Measurements from ENCODE around the gene DCDC2C. TPM values are rescaled to one million over a fixed set of nuclear protein-coding genes. Genes with fewer than 3 reads are reported as not detected.

Gene DCDC2C
- total and polyA plus RNA-seq, 9 of the 15 experiments (the other 6 are each of a cell fraction or from before 2014, with no cell fraction given): not detected

DNA sequence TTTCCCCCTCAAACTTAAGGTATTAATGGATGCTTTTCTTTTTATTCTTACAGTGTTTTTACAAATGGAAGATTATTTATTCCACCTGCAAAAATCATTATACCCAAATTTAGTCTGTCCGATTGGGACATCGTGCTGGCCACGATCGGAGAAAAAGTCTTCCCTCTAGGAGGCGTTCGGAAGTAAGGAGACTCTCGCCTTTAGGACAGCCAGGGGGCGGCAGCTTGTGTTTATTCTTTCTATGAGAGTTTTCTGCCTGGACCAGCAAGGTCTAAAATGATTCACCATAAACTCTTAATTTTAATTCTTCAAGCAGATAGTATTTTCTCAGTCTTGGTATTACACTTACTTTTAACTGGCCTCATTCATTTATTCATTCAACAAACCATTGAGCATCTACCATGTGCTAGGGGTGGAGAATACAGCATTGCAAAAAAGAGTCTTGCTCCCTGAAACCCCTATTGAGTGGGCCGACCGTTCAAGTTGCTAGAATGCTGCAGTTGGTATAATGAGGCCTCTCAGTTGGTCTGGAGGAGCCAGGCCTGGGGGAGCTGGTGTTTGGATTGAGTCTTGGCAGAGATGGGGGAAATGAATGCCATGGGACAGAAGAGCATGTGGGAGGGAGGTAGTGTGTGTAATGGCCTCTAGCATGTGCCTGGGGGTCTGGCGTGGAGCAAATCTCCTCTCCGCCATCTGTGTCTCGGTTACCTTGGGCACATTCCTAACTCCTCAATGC, 38.7 kb downstream of the DCDC2C start:
- CTCF ChIA-PET (ENCODE audit: low intra/inter-chr PET ratio): no interaction called here
- Histone ChIP-seq H2AFZ (ENCODE audit: low read depth, low read length) (no peak overlapping the region), H3K27me3 (ENCODE audit: control insufficient read depth in 2 of 2, insufficient read depth in 2 of 2, low read length in 2 of 2) (peaks cover 2 to 26% of the 10 kb centered on the region in 2 experiments; a peak in 4 of 5 replicates), H3K4me2 (ENCODE audit: insufficient read depth, low read length) (no peak overlapping the region), H4K20me1 (replicated peaks; ENCODE audit: control insufficient read depth, insufficient read depth, low read length) (no peaks in the 10 kb centered on the region), H3K36me3 (ENCODE audit: control insufficient read depth, insufficient read depth, low read length) (no peaks in the 10 kb centered on the region), H3K4me1 (replicated peaks in 1 of 2; ENCODE audit: control insufficient read depth in 2 of 2, insufficient read depth in 2 of 2, low read length in 2 of 2) (no peaks in the 10 kb centered on the region), H3K9ac (ENCODE audit: insufficient read depth in 1 of 2, low read depth in 2 of 2, low read length in 2 of 2) (no peak overlapping the region), H3K27ac (ENCODE audit: extremely low read depth, low read depth, low read length) (no peak overlapping the region), H3K9me1 (ENCODE audit: control insufficient read depth, insufficient read depth, low read length) (no peaks in the 10 kb centered on the region), H3K79me2 (ENCODE audit: control insufficient read depth, insufficient read depth, low read length) (no peaks in the 10 kb centered on the region), H3K9me3 (replicated peaks; ENCODE audit: control insufficient read depth, insufficient read depth, low read depth, low read length) (no peaks in the 10 kb centered on the region; the same call in 1 of the 2 replicates), H3K4me3 (no peak overlapping the region)
- DNase-seq (ENCODE audit: extremely low read depth in 1 of 4, low spot score in 3 of 4) (peak in 1 of 4 experiments; percentile 14), ATAC-seq (peak; percentile 64), FAIRE-seq (no peak)
- in situ Hi-C loops (cut with MboI): no loop called here
- 6% methylated on average over 13 of the region's 13 CpGs for WGBS (ENCODE audit: insufficient coverage, low coverage, missing lambda C conversion rate)
- intact Hi-C loops (cut with micrococcal nuclease): no loop called here
- POLR2A ChIA-PET: no interaction called here
- no TSS peak for BruUV-seq (replicated peaks)
- TF ChIP-seq, protein P1, sequence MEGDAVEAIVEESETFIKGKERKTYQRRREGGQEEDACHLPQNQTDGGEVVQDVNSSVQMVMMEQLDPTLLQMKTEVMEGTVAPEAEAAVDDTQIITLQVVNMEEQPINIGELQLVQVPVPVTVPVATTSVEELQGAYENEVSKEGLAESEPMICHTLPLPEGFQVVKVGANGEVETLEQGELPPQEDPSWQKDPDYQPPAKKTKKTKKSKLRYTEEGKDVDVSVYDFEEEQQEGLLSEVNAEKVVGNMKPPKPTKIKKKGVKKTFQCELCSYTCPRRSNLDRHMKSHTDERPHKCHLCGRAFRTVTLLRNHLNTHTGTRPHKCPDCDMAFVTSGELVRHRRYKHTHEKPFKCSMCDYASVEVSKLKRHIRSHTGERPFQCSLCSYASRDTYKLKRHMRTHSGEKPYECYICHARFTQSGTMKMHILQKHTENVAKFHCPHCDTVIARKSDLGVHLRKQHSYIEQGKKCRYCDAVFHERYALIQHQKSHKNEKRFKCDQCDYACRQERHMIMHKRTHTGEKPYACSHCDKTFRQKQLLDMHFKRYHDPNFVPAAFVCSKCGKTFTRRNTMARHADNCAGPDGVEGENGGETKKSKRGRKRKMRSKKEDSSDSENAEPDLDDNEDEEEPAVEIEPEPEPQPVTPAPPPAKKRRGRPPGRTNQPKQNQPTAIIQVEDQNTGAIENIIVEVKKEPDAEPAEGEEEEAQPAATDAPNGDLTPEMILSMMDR (IDR thresholded peaks at IDR 0.05 in 2 of 3, conservative IDR thresholded peaks at IDR 0.05 in 1 of 3; ENCODE audit: insufficient read depth in 2 of 3, low read depth in 1 of 3, low read length in 3 of 3): peak in 2 of 3 experiments; percentile 57 to 92; a peak in 4 of 6 replicates
- TF ChIP-seq, protein P2, sequence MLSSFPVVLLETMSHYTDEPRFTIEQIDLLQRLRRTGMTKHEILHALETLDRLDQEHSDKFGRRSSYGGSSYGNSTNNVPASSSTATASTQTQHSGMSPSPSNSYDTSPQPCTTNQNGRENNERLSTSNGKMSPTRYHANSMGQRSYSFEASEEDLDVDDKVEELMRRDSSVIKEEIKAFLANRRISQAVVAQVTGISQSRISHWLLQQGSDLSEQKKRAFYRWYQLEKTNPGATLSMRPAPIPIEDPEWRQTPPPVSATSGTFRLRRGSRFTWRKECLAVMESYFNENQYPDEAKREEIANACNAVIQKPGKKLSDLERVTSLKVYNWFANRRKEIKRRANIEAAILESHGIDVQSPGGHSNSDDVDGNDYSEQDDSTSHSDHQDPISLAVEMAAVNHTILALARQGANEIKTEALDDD (IDR thresholded peaks at IDR 0.05): no peak
- TF ChIP-seq BACH1 (tag; IDR thresholded peaks at IDR 0.05) (no peak), SMC3 (conservative IDR thresholded peaks at IDR 0.05; ENCODE audit: insufficient read depth, low read depth, low read length) (no peak)
- TF ChIP-seq, protein P3, sequence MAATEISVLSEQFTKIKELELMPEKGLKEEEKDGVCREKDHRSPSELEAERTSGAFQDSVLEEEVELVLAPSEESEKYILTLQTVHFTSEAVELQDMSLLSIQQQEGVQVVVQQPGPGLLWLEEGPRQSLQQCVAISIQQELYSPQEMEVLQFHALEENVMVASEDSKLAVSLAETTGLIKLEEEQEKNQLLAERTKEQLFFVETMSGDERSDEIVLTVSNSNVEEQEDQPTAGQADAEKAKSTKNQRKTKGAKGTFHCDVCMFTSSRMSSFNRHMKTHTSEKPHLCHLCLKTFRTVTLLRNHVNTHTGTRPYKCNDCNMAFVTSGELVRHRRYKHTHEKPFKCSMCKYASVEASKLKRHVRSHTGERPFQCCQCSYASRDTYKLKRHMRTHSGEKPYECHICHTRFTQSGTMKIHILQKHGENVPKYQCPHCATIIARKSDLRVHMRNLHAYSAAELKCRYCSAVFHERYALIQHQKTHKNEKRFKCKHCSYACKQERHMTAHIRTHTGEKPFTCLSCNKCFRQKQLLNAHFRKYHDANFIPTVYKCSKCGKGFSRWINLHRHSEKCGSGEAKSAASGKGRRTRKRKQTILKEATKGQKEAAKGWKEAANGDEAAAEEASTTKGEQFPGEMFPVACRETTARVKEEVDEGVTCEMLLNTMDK (IDR thresholded peaks at IDR 0.05; ENCODE audit: borderline replicate concordance, insufficient read depth, low read depth, low read length, poor library complexity, severe bottlenecking): peak; percentile 26
